DOHH2 (cell line): Measurements from ENCODE around the gene TOX3.

Experiments
- H3F3A ChIP-seq: fragments of 200-600 bp; sonication (generic), shearing (Covaris generic); 2 replicates; pipeline ENCODE4 v1.6.0; 2016; ENCODE audit warnings: antibody characterized with exemption, mild to moderate bottlenecking; ENCODE audit not compliant: control insufficient read depth, insufficient read depth
- H3K27ac ChIP-seq: fragments of 200-600 bp; sonication (generic); 2 replicates; pipeline ENCODE4 v1.5.1; 2014; ENCODE audit warnings: low read depth, mild to moderate bottlenecking, low read length, moderate library complexity
- H3K27me3 ChIP-seq: fragments of 200-600 bp; sonication (generic); 2 replicates; pipeline ENCODE4 v1.6.1; 2014; ENCODE audit warnings: mild to moderate bottlenecking, low read length, mixed read lengths; ENCODE audit not compliant: control insufficient read depth
- H3K36me3 ChIP-seq: fragments of 200-600 bp; sonication (generic); 2 replicates; pipeline ENCODE4 v1.6.1; 2014; ENCODE audit warnings: mild to moderate bottlenecking, low read length, moderate library complexity, mixed read lengths; ENCODE audit not compliant: control insufficient read depth
- H3K4me1 ChIP-seq: fragments of 200-600 bp; sonication (generic); 2 replicates; pipeline ENCODE4 v1.6.1; 2014; ENCODE audit warnings: mild to moderate bottlenecking, low read length, mixed read lengths; ENCODE audit not compliant: control insufficient read depth
- H3K4me2 ChIP-seq: fragments of 200-600 bp; sonication (generic); 2 replicates; pipeline ENCODE4 v1.6.0; 2014; ENCODE audit warnings: mild to moderate bottlenecking, low read length, moderate library complexity
- H3K4me3 ChIP-seq: fragments of 200-600 bp; sonication (generic); 2 replicates; pipeline ENCODE4 v1.5.1; 2014; ENCODE audit warnings: mild to moderate bottlenecking, low read length, mixed read lengths
- H3K79me2 ChIP-seq: fragments of 200-600 bp; sonication (generic); 2 replicates; pipeline ENCODE4 v1.6.1; 2014; ENCODE audit warnings: mild to moderate bottlenecking, low read length, mixed read lengths; ENCODE audit not compliant: control insufficient read depth
- H3K9me2 ChIP-seq: fragments of 200-600 bp; sonication (generic); replicated peaks from 2 replicates; pipeline ENCODE4 v1.6.1; 2014; ENCODE audit warnings: mild to moderate bottlenecking, low read length, mixed read lengths; ENCODE audit not compliant: control insufficient read depth
- H3K9me3 ChIP-seq: fragments of 200-600 bp; sonication (generic); 2 replicates; pipeline ENCODE4 v1.6.1; 2014; ENCODE audit warnings: antibody characterized with exemption, low read length, mixed read lengths; ENCODE audit not compliant: control insufficient read depth, insufficient read depth
- H4K20me1 ChIP-seq: fragments of 200-600 bp; sonication (generic); 2 replicates; pipeline ENCODE4 v1.6.0; 2014; ENCODE audit warnings: low read depth, mild to moderate bottlenecking, antibody characterized with exemption, low read length, moderate library complexity; ENCODE audit not compliant: control insufficient read depth, insufficient read depth
- CTCF ChIP-seq: fragments of 200-600 bp; sonication (generic); IDR thresholded peaks from one replicate; pipeline ENCODE4 v1.5.1; 2014; ENCODE audit warnings: antibody characterized with exemption, mild to moderate bottlenecking, low read depth, low read length; ENCODE audit not compliant: poor library complexity, severe bottlenecking
- EZH2phosphoT487 ChIP-seq: fragments of 200-600 bp; sonication (generic); IDR thresholded peaks from 2 replicates; pipeline ENCODE4 v1.6.1; 2017; ENCODE audit warnings: borderline replicate concordance, mild to moderate bottlenecking, antibody characterized with exemption, low read length, moderate library complexity, mixed read lengths

Gene TOX3

GRCh38 chr16:52469091-52469490 lies 77.9 kb downstream of the TOX3 start:
- H3K79me2 ChIP-seq: no peaks in the 10 kb centered on the region
- TF ChIP-seq EZH2phosphoT487: no peak
- no peak for TF ChIP-seq CTCF

GRCh38 chr16:52467753-52468152 lies 79.2 kb downstream of the TOX3 start:
- Histone ChIP-seq H3K4me1 (no peaks in the 10 kb centered on the region), H3K9me3 (no peaks in the 10 kb centered on the region), H3K4me3 (no peak overlapping the region), H3F3A (no peaks in the 10 kb centered on the region), H3K79me2 (no peaks in the 10 kb centered on the region), H3K27me3 (no peaks in the 10 kb centered on the region), H3K36me3 (no peaks in the 10 kb centered on the region), H4K20me1 (no peaks in the 10 kb centered on the region), H3K4me2 (no peak overlapping the region), H3K27ac (no peak overlapping the region), H3K9me2 (no peaks in the 10 kb centered on the region)
- TF ChIP-seq CTCF (no peak), EZH2phosphoT487 (no peak)

More at GRCh38 chr16:52469091-52469490, 77.9 kb downstream of the TOX3 start:
- Histone ChIP-seq H3K9me2 (no peaks in the 10 kb centered on the region), H3F3A (no peaks in the 10 kb centered on the region), H3K4me1 (no peaks in the 10 kb centered on the region), H3K36me3 (no peaks in the 10 kb centered on the region), H3K27me3 (no peaks in the 10 kb centered on the region), H3K4me2 (no peak overlapping the region), H3K27ac (no peak overlapping the region), H4K20me1 (no peaks in the 10 kb centered on the region), H3K4me3 (no peak overlapping the region), H3K9me3 (no peaks in the 10 kb centered on the region; the same call in 1 of the 2 replicates)

GRCh38 chr16:52466994-52467393 lies 79.9 kb downstream of the TOX3 start:
- H3F3A ChIP-seq: no peaks in the 10 kb centered on the region
- no peaks in the 10 kb centered on the region for H3K9me3 ChIP-seq
- no peak overlapping the region for H3K4me2 ChIP-seq
- no peaks in the 10 kb centered on the region for H3K4me1 ChIP-seq
- H4K20me1 ChIP-seq: no peaks in the 10 kb centered on the region
- H3K27ac ChIP-seq: no peak overlapping the region
- TF ChIP-seq CTCF (no peak), EZH2phosphoT487 (no peak)
- no peaks in the 10 kb centered on the region for H3K27me3 ChIP-seq
- no peaks in the 10 kb centered on the region for H3K79me2 ChIP-seq
- H3K36me3 ChIP-seq: no peaks in the 10 kb centered on the region
- no peak overlapping the region for H3K4me3 ChIP-seq
- no peaks in the 10 kb centered on the region for H3K9me2 ChIP-seq
